ENCODE data around the gene LSM3.

GRCh38 chr3:14236902-14237301, 58.3 kb downstream of the LSM3 start:
- TF ChIP-seq CTCF (IDR thresholded peaks at IDR 0.05) (no peak), POLR2A (IDR thresholded peaks at IDR 0.05) (no peak), EP300 (IDR thresholded peaks at IDR 0.05) (no peak)
